GM23248 (cell line): ENCODE data around the gene PIRT.

Source experiments
- EZH2 ChIP-seq: fragments of 200-600 bp; sonication (generic); IDR thresholded peaks from 2 replicates; pipeline ENCODE4 v1.6.1; 2018; ENCODE audit warnings: antibody characterized with exemption, mild to moderate bottlenecking; ENCODE audit not compliant: insufficient read depth, poor library complexity, severe bottlenecking
- EZH2phosphoT487 ChIP-seq: fragments of 200-600 bp; sonication (generic); IDR thresholded peaks from 2 replicates; pipeline ENCODE4 v1.6.1; 2018; ENCODE audit warnings: antibody characterized with exemption, moderate library complexity, mild to moderate bottlenecking, low read depth; ENCODE audit not compliant: insufficient read depth

DNA sequence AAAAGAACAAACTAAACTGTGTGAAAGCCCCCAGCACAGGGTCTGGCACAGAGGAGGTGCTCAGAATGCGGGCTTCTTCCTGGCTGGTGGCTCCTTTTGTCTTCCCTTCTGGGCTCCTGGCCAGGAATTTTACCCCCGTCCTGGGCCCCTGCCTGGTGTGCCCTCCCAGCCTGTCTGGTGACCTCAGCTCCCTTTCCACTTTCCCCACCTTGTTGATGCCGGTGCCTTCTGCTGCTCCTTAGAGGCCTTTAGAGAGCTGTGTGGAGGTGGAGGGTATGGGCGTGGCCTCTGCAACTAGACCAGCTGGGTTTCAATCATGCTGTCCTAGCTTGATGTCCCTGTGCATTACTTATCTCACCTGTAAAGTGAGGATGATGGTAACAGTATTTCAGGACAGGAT lies 16.8 kb downstream of the PIRT start:
- TF ChIP-seq EZH2phosphoT487 (no peak), EZH2 (no peak)
